Measurements from ENCODE around the gene DPT. TPM values are rescaled to one million over a fixed set of nuclear protein-coding genes. Genes with fewer than 3 reads are reported as not detected.

Gene DPT
- total RNA-seq, 1 donor from 2014 or later: 1.4 TPM

DNA sequence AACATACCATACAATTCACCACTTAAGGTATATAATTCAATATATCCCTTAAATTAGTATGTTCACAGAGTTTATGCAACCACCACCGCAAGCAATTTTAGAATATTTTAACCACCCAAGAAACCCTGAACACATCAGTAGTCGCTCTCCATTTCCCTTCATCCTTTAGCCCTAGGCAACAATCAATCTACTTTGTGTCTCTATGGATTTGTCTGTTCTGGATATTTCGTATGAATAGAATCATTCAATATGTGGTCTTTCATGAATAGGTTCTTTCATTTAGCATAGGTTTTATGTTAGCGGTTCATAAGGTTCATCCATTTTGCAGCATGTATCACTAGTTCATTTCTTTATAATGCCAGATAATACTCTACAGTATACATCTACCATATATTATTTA lies 4.2 kb upstream of the DPT start:
- H3K36me3 Mint-ChIP-seq (ENCODE audit: unreplicated experiment): no peaks in the 10 kb centered on the region
- DNase-seq (ENCODE audit: extremely low spot score, unreplicated experiment): no peak
- H3K27ac Mint-ChIP-seq (ENCODE audit: unreplicated experiment): no peak overlapping the region
- TF ChIP-seq, protein P1, sequence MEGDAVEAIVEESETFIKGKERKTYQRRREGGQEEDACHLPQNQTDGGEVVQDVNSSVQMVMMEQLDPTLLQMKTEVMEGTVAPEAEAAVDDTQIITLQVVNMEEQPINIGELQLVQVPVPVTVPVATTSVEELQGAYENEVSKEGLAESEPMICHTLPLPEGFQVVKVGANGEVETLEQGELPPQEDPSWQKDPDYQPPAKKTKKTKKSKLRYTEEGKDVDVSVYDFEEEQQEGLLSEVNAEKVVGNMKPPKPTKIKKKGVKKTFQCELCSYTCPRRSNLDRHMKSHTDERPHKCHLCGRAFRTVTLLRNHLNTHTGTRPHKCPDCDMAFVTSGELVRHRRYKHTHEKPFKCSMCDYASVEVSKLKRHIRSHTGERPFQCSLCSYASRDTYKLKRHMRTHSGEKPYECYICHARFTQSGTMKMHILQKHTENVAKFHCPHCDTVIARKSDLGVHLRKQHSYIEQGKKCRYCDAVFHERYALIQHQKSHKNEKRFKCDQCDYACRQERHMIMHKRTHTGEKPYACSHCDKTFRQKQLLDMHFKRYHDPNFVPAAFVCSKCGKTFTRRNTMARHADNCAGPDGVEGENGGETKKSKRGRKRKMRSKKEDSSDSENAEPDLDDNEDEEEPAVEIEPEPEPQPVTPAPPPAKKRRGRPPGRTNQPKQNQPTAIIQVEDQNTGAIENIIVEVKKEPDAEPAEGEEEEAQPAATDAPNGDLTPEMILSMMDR (IDR thresholded peaks at IDR 0.05): no peak
- H3K9me3 Mint-ChIP-seq (ENCODE audit: unreplicated experiment): no peaks in the 10 kb centered on the region
- H3K27me3 Mint-ChIP-seq (ENCODE audit: unreplicated experiment): peaks cover 6% of the 10 kb centered on the region
- H3K4me3 Mint-ChIP-seq (ENCODE audit: unreplicated experiment): no peak overlapping the region
- peaks cover 12% of the 10 kb centered on the region for H3K4me1 Mint-ChIP-seq (ENCODE audit: unreplicated experiment)

DNA sequence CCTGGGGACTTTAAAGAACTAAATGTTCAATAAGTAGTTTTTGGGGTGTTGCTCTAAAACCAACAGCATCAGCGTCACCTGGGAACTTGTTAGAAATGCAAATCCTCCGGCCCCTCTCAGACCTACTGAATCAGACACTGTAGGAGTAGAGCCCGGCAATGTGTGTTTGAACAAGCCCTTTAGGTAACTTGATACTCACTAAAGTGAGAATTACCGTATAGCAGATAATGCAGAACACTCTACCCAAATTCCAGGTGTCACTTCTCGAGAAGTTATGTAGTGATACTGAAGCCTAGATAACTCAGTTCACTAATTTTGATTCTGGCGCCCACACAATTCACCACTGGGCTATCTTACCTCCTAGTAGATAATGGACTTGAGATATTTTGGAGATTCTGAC lies 3.7 kb upstream of the DPT start:
- H3K27me3 Mint-ChIP-seq (ENCODE audit: unreplicated experiment): peaks cover 6% of the 10 kb centered on the region
- H3K4me3 Mint-ChIP-seq (ENCODE audit: unreplicated experiment): no peak overlapping the region
- H3K27ac Mint-ChIP-seq (ENCODE audit: unreplicated experiment): no peak overlapping the region
- no peaks in the 10 kb centered on the region for H3K9me3 Mint-ChIP-seq (ENCODE audit: unreplicated experiment)
- peaks cover 16% of the 10 kb centered on the region for H3K4me1 Mint-ChIP-seq (ENCODE audit: unreplicated experiment)
- TF ChIP-seq, protein P1 (IDR thresholded peaks at IDR 0.05): no peak
- no peaks in the 10 kb centered on the region for H3K36me3 Mint-ChIP-seq (ENCODE audit: unreplicated experiment)
- DNase-seq (ENCODE audit: extremely low spot score, unreplicated experiment): no peak

DNA sequence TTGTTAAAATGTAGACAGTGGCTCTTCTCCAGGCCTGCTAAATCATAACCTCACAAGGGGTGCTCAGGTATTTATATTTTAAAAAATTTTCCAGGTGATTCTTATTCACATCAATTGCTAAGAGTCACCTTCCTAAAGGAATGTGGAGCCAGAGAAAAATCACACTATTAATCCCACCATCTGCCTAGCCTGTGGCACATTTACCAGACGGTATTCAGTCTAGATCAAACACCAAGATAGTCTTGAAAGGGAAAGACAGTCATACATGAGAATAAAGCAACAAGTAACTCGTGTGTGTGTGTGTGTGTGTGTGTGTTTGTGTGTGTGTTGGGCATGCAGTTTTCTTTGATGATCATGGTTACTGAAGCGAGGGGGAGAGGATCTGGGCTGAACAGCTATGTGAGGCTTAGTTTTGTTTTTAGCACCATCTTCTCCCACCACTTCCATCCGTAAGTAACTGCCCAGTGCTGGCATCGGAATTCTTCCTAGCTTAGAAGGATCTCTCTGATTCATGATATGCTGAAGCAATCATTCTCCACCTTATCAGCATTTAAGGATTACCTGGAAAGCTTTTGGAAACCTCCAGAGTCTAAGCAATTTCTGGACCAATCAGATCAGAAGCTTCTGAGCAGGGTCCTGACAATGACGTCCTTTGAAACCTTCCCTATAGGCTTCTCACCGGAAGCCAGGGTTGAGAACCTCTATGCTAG lies 2.4 kb upstream of the DPT start:
- Mint-ChIP-seq H3K9me3 (ENCODE audit: unreplicated experiment) (no peaks in the 10 kb centered on the region), H3K36me3 (ENCODE audit: unreplicated experiment) (no peaks in the 10 kb centered on the region), H3K27me3 (ENCODE audit: unreplicated experiment) (peaks cover 6% of the 10 kb centered on the region), H3K27ac (ENCODE audit: unreplicated experiment) (no peak overlapping the region), H3K4me3 (ENCODE audit: unreplicated experiment) (no peak overlapping the region), H3K4me1 (ENCODE audit: unreplicated experiment) (peaks cover 16% of the 10 kb centered on the region)
- TF ChIP-seq, protein P1 (IDR thresholded peaks at IDR 0.05): no peak
- DNase-seq (ENCODE audit: extremely low spot score, unreplicated experiment): no peak

DNA sequence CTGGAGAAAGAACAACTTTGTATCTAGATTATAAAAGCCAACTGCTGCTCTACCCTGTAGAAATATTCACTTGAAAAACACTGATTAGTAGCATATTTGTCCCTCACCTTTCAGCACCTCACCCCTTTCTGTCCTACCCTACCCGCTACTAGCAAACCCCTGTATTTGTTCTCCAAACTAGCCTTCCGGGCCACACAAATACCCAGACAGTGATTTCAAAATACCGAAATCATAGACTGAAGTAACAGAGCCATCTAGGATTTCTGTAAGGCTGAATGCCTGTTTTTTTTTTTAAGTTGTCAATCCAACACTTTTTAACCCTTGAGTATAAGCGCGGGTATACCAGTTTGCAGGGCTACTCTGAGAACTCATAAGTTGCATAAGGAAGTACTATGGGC lies 398 bp upstream of the DPT start:
- DNase-seq (ENCODE audit: extremely low spot score, unreplicated experiment): no peak
- H3K27ac Mint-ChIP-seq (ENCODE audit: unreplicated experiment): peak overlapping the region; percentile 16

DNA sequence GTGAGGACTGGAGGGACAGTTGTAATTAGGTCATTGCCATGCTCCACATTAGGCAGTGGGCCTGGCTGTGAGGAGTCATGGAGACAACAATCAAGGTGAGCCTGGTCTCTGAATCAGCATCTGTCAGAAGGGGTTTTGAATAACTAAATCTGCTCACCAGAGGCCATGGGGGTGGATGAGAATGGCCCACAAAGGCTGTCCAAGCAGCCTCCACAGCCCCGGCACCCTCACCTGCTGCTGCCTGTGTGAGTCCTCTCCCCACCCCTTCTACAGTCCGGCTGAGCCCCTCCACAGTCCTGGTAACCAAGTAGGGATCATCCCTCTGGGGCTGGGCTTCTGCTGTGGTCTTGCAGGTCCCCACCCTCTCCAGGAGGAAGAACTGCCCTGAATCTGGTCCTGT lies 2.3 kb downstream of the DPT start:
- peaks cover 16% of the 10 kb centered on the region for H3K4me1 Mint-ChIP-seq (ENCODE audit: unreplicated experiment)
- H3K27me3 Mint-ChIP-seq (ENCODE audit: unreplicated experiment): peaks cover 5% of the 10 kb centered on the region
- no peak overlapping the region for H3K27ac Mint-ChIP-seq (ENCODE audit: unreplicated experiment)
- no peak for DNase-seq (ENCODE audit: extremely low spot score, unreplicated experiment)
- no peaks in the 10 kb centered on the region for H3K36me3 Mint-ChIP-seq (ENCODE audit: unreplicated experiment)
- no peaks in the 10 kb centered on the region for H3K9me3 Mint-ChIP-seq (ENCODE audit: unreplicated experiment)
- TF ChIP-seq, protein P1 (IDR thresholded peaks at IDR 0.05): no peak
- H3K4me3 Mint-ChIP-seq (ENCODE audit: unreplicated experiment): no peak overlapping the region

More for the DNA sequence above, 398 bp upstream of the DPT start:
- Mint-ChIP-seq H3K27me3 (ENCODE audit: unreplicated experiment) (peaks cover 2% of the 10 kb centered on the region), H3K4me3 (ENCODE audit: unreplicated experiment) (no peak overlapping the region), H3K9me3 (ENCODE audit: unreplicated experiment) (no peaks in the 10 kb centered on the region), H3K36me3 (ENCODE audit: unreplicated experiment) (no peaks in the 10 kb centered on the region), H3K4me1 (ENCODE audit: unreplicated experiment) (peaks cover 16% of the 10 kb centered on the region)
- TF ChIP-seq, protein P1 (IDR thresholded peaks at IDR 0.05): no peak

All from osteocyte (in vitro differentiated cells).